Islet precursor cell (in vitro differentiated cells): ENCODE results near the gene BACH2.
"Not testable (repeated sequence)": the region's sequence is repeated elsewhere in the genome, so short reads cannot be mapped to it uniquely, and the experiment has no call there.

Experiments
- DNase-seq: peaks from one replicate; pipeline ENCODE4 v3.0.0-alpha.2; 2018

Gene BACH2

DNA sequence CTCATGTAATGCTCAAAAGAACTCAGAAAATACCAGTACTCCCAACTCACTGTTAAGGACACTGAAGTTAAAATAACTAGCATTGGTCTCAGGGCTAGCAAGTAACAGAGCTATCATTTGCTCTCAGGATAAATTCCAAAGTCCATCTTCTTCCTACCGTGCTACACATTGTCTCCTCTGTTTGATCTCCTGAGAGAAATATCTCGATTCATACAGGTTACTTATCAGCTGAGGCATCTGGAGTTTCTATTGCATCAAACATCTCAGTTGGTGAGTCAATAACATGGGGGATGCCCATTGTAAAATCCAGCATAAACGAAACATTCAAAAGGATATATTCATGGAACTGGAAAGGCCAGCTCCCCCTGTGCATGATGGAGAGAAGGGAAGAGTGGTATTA lies 147.4 kb downstream of the BACH2 start:
- DNase-seq, result no peak

DNA sequence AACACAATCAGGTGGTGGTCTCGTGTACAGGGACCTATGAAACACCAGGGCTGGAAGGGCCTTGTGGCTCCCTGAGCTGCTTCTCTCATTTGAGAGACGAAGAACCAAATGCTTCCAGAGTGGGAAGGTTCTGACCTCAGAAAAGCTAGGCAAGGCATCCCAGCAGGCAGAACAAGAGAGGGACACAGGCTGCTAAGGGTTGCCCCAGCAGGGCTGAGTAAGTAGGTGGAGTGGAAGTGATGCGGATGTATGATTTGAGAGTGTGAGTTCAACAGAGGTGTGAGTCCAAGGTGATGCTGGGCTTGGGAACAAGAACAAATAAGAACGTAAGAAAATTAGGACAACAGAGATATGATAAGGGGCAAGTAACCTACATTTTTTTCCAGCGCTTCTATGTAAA lies 147.8 kb downstream of the BACH2 start:
- DNase-seq, result no peak

DNA sequence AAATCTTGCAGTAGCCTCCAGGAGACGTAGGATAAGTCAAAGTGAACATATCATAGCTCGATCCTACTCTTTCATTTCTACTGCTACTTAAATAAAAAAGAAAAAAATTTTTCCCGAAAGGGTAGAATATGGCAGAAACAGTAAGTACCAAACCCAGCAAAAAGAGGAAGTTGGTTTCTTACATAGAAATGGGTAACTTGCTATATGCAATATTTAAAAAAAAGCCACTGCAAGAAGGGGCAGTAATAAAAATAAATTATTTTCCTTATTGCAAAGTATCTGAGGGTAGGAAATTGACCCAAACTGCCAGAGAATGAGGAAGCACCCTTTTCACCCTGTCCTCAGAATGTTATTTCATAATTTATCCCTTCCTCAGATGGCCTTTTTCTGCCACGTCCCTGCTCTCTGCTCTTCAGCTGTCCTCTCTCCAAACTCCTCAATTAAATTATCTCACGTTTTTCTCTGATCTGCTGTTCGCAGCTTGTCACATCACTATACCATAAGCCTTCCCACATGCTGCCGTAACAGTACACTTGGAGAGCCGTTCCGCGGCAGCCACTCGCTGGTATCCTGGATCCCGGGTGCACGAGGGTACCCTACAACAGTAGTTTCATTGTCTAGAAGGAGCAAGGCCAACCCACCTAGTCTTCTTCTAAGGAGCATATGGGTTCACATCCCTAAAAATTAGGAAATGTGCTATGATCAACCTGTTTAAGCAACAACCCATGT lies 149.6 kb downstream of the BACH2 start:
- no peak for DNase-seq

DNA sequence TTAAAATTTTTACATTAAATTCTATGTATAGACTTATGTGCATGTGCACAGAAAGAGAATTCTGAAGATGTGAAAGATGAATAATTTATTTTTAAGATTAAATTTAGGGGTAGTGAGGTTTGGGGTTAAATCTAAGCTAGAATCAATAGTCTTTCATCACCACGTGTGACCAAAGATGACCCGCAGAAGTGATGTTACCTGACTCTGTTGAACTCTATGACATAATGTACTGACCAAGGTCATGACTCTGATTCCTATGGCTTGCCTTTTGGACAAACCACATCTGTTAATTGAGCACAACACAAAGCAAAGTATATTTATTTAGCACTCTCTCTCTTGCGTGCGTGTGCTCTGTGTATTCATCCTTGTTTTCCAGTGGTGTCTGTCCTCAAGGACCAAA lies 150.6 kb downstream of the BACH2 start:
- DNase-seq, result no peak

DNA sequence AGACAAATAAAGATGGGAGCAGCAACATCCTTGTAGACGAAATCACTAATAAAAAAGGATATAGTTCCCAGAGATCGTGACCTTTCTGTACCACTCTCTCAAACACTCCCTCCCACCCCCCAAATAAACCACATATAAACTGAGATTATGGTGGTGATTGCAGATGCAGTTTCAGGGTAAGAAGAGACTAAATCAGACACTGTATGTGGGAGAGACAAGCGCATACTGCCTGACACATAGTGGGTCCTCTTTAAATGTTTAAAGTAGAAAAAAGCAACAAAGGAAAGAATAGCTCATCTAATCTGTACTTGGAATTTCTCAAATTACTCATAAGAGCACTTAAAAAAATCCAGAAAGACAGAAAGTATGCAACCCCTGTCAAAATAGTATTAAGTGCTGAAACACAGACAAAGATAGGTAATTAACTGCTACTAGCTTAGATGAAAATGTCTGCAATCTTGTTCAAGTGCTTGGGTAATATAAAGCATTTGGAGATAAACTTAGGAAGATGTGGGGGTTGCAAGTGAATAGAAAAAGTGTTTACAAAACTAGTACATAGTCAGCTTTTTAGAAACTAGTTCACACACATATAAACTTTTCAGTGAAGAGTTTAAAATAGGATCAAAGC lies 151.6 kb downstream of the BACH2 start:
- DNase-seq, result no peak

DNA sequence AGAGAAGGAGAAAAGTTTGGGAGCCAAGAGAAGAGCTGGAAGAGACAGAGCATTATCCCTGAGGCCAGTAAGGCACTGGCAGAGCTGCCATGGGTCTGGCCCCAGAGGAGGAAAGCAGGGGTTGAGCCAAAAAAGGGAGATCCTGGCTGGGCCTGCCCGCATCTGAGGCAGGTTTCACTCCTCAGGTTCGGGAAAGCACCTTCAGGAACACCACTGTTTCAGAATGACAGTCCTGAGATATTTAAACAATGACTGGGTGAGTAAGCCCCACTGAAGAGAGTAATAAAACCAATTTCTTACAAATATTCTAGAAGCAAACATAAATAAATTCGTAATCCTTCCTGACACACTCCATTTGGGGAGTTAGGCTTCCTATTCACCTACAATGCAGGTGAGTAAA lies 152.2 kb downstream of the BACH2 start:
- DNase-seq, result no peak

DNA sequence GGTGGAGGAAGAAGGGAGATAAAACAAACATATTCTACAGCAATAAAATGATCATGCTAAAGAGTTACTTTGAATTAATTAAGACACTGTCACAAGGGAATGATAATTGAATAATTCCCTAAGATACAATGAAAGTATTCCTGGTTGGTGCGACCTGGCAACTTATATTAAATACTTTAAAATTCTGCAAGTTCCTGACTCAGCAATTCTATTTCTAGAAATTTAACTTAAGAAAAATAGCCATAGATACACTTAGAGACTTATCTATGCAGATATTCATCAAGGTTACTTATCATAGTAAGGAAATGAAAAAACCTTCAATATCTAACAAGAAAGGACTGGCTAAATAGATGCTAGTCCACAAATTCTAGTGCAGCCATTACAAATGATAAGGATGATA lies 156.0 kb downstream of the BACH2 start:
- DNase-seq, result no peak

DNA sequence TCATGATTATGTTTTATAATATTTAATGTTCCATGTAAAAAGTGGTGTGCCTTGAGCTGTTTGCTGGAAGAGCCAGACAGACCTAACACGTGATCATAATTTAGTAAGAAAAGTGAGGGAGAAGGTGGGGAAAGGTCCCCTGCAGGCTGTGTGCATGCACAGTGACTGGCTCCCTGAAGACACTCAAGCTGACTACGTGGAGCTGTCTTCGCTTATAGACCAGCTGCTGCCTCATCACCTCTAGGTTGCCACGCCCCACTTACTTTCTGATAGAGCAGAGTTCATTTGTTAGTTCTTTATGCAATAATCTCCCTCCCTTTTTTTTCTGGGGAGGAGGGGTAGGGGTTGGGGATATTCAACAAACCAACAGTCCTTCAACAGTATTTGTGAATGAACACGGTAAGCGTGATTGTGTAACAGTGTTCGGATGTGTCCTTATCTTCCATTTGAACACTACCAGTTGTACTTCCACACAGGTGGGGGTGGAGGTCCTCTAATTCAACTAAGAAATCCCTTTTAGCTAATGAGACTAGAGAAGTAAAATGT lies 157.3 kb downstream of the BACH2 start:
- no peak for DNase-seq

DNA sequence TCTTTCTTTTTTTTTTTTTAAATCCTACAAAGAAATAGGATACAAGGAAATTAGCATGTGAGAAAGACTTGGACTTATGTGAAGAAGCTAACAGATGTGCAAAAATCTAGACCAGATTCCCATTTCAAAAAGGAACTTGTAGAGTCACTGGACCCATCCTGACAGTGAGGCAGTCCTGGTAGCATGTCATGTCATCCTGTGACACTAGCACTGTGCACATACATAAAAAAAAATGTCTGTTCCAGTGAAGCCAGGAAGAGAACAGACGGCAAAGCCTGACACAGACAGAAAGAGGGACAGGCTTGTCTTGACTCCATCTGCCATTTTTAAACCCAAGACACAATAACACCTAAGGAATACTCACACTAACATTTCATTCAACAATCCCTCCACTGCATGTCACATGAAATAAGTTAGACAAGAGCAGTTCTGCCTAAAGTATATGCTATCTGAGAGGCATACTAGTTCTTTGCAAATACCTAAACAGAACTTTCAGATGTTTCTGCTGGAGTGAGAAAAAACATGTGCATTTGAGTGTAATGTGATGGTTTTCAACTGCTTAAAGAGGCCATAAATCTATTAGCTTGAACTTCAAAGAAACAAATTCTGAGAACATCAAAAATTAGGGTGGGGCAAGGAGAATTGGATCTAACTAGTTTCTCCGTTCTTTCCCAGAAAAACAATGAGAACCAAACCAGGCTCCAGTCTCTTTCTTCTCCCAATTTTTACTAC lies 159.6 kb downstream of the BACH2 start:
- DNase-seq, result no peak

DNA sequence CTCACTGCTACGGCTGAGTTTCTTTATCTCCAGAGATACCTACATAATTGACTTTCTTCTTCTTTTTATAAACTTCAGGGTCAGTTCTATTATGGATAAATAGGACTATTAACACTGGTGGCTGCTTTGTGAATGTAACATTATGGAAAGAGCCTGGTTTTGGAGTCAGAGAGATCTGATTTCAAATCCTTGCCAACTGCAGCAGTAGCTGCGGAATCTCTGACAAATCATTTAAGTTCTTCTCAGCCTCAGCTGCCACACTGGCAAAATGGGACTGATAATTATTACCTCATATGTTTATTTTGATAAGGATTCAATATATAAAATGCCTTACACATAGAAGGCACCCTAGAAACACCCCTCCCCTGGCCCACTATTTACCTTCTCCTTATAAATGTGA lies 160.5 kb downstream of the BACH2 start:
- no peak for DNase-seq

DNA sequence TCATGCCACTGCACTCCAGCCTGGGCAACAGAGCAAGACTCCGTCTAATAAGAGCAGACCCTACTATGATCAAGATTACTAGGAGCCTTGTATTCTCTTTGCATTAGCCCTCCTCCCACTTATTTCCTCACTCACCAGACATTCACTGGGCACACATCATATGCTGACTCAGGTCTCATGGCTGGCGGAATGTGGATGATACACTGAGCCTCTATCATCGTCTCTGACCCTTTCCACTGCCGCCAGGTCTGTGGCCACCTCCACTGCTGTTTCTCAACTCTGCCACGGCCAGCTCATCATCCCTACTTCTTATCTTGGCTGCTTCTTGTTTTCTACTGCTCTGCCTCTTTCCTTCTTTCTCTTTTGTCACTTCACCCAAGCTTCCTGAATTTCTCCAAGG lies 161.0 kb downstream of the BACH2 start:
- peak; percentile 71 for DNase-seq

DNA sequence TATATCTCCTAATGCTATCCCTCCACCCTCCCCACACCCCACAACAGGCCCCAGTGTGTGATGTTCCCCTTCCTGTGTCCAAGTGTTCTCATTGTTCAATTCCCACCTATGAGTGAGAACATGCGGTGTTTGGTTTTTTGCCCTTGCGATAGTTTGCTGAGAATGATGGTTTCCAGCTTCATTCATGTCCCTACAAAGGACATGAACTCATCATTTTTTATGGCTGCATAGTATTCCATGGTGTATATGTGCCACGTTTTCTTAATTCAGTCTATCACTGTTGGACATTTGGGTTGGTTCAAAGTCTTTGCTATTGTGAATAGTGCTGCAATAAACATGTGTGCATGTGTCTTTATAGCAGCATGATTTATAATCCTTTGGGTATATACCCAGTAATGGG lies 163.0 kb downstream of the BACH2 start:
- DNase-seq, result not testable (repeated sequence)

DNA sequence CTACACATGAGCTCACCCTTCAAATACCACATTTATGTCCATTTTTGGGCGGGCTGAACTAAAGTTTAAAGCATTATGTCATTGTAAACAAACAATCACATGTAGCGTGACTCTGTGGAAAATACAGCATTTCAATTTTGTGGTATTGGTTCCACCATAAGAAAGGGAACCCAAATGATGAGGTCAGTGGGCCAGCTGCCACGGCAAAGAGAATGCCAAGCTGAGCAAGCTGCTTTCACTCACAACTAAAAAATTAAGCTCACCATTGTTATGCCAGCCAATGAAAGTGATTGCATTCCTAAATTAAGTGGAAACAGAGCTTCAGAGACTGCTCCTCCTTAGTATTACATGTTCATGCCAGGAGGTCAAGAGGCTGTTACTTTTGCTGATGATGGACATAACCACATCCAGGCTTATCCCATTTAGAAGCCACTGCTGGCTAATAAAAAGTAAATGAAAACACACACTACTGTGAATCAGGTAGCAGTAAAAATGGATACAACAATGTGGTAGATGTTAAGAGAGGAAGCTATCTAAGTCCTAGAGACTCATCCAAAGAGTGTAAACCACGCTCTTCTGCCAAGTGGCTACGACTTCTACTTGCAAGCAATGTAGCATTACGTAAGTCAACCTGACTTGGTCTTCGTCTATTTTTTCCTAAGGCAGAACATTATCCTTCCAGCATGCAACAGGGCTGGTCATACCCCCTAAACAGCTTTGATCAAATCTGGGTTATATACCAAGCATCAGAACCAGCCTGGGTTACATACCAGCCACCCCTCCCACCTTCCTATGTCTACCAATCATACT lies 164.8 kb downstream of the BACH2 start:
- no peak for DNase-seq

DNA sequence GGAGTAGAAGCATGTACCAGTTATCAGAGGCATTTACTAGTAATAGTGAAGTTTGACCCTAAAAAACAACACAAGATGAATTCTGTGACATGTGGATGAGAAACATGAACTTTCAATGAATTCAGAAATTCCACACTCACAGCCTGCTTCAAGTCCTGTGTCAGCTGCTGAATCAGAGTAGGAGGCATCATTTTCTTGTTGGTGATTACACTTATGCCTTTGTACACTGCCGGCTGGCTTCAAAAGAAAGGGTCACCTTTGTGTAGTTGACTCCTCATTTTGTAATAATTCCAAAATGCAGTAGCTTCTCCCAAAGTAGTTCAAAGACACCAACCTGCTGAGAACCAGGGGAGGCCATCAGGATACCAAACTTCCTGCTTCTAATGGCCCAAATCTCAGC lies 165.5 kb downstream of the BACH2 start:
- no peak for DNase-seq

DNA sequence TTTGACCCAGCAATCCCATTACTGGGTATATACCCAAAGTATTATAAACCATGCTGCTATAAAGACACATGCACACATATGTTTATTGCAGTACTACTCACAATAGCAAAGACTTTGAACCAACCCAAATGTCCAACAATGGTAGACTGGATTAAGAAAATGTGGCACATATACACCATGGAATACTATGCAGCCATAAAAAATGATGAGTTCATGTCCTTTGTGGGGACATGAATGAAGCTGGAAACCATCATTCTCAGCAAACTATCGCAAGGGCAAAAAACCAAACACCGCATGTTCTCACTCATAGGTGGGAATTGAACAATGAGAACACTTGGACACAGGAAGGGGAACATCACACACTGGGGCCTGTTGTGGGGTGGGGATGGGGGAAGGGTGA lies 168.0 kb downstream of the BACH2 start:
- not testable (repeated sequence) for DNase-seq

DNA sequence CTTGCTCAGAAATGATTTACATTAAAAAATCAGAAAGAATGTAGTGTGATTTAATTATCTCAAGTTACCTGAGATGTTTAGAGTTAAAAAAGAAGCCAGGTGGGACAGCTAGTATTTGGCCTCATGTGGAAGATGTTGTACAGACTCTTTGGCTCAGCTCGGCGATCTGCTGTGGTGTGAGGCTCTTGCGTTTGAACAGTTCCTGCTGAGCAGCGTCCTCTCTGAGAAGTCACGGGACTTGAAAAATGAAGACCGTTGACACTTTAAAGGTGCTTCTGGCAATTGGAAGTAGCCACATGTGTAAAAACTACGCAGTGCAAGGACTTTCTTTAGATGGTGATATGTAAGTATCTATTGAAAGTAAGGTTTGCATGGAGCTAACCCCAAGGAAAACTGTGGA lies 169.0 kb downstream of the BACH2 start:
- no peak for DNase-seq

DNA sequence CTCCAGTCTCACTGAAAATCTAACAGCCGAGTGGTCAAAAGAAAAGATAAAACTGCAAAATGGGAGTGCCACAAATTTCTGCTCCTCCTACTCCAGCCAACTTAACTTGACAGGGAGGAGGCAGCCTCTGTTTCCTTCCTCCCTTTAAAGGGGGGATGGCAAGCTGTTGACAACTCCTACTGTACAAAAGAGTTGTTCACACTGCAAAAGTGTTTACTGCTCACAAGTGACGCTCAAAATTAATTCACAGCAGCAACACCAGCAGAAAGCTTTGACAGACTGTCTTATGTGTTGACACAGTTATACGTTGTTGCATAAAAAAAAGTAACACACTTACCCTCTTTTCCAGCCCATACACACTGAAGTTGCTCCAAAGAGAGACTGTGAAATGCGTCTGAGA lies 169.8 kb downstream of the BACH2 start:
- DNase-seq, result no peak

DNA sequence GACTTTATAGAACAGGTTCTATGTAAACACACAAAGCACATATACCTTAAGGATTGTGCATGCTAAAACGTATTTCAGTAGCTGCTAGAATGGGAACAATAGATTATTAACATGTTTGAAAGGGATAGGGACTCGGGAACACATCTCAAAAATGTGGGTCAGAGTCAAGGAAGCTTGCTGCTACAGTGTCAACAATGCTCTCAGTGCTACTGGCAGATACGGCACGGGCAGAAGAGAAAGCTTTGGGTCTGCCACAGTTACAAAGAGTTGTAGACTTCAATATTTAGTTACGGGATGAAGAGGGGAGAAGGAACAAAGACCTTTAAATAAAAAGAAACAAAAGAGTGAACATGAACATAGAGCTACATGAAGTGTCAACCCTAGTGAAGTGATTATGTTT lies 170.5 kb downstream of the BACH2 start:
- no peak for DNase-seq

DNA sequence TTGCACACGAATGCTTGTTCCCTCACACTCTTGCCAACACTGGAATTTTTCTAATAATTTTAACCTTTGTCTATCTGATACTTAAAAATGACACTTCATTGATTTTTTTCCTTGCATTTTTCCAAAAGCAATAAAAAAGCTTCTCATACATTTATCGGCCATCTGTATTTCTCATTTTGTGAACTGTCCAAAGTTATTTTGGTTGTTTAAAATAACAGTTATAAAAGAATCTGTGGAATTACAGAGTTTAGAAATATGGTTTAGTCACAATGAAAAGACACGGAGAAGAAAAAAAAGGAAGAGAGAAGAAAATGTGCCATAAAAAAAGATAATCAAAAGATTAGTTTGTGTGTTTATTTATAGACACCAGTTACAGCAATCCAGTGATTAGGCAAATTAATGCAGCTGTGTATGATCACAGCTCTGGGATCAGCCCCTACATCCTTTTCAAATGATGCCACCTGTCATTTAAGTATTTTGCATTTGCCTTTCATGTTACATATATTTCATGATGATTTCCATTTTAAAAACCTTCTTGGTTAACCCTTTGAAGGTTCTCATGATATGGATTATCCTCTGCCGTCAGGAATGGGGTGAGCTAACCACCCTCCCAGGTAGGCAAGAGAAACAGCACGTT lies 171.7 kb downstream of the BACH2 start:
- DNase-seq, result no peak

DNA sequence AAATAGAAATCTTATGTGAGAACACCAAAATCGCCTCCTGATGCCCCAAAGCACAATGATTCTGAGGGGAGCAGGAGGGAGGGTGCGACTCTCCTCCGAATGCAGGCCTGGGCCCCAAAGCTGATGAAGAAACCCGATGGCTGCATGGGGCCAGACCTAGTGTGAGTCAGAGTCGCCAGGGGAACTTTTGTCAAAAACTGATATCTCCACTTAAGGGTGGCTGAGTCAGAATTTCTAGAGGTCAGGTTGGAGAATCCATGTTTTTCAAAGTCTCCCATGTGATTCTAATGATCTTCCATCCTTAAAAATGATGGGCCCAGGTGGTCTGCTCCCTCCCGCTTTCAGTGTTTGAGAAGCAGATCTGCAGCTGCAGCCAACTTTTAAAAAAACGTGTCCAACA lies 172.8 kb downstream of the BACH2 start:
- DNase-seq, result no peak

DNA sequence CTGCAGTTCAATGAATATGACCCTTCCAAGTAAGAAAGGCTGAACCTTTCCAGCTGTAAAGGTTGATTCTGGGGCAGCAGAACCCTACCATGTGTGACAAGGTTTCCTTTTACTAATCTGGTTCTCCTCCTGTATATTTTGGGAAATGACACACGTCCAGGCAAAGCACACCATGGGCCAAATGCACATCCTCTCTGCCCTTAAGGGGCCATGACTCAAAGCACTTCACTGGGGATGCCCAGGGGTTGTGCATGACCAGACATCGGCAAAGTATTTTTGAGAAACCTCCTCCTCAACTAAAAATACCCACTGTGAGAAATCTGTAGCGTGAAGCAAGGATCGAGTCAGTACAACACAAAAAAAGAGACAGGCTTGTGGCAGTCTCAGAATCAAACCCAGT lies 174.7 kb downstream of the BACH2 start:
- peak; percentile 56 for DNase-seq

DNA sequence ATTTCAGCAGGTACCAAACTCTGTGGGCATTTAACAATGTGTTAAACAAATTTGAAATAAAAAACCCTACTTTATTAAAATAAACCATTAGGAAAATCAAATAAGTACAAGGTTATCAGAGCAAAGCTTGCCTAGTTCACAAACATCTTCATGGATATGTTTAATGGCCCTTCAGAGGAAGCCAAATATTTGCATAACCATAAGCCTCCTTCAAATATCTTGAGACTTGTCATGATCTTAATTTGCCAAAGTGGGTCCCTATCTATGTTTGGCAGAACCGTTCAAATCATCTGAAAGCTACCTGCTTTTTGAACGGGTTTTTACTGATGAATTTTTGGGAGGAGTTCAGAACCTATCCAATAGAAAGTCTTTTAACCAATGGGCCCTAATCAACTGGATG lies 176.3 kb downstream of the BACH2 start:
- DNase-seq, result no peak

DNA sequence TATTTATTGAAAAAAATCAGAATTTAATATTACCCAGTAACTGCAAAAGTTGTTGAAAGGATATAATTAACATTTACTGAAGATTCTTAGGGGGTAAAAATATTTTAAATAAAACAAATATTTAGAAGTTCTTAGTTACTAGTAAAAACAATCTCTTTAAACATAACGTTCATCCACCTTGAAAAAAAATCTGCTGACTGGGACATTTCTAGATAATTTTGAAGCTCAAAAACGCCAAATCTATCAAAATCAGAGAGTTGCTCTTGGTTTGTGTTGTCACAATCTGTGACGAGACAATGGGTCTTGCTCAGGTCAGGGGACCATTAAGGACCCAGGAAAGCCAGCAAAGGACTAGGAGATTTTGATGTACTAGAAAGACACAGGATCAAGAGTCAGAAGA lies 177.0 kb downstream of the BACH2 start:
- DNase-seq, result no peak
